CD4-positive, alpha-beta T cell treated with Interleukin-1 beta for 1 hour (primary cell): ENCODE data around the gene AVP.
A peak's percentile ranks its signal among the peaks of the same experiment; 100 is the strongest.

Experiments
- DNase-seq, 2 donors: peaks; one replicate each; pipeline ENCODE4 v3.0.0-alpha.2; 2020 to 2022

The AVP gene

GRCh38 chr20:3047486-3048419 is 36.8 kb downstream of the AVP start:
- DNase-seq, result no peak

- DNase-seq, result no peak
Measured at GRCh38 chr20:3046677-3047462, 37.7 kb downstream of the AVP start.

- DNase-seq, result peak; percentile 76 to 77
Measured at GRCh38 chr20:3045816-3046676, 38.5 kb downstream of the AVP start, which contains the start of gene MRPS26. TSS of gene MRPS26 (plus strand) at chr20:3046052. CDS start at chr20:3046069, 17 bp downstream.

- DNase-seq, result peak; percentile 60 to 61
Measured at GRCh38 chr20:3045042-3045815, 39.3 kb downstream of the AVP start.

GRCh38 chr20:3044336-3044965 is 40.1 kb downstream of the AVP start:
- DNase-seq, result no peak

GRCh38 chr20:3043322-3043721 is 41.2 kb downstream of the AVP start, which contains the start of gene GNRH2:
TSS of gene GNRH2 (plus strand) at chr20:3043622. CDS start at chr20:3044415, 793 bp downstream.
- DNase-seq, result no peak

- no peak for DNase-seq
Measured at GRCh38 chr20:3042625-3043024, 41.9 kb downstream of the AVP start.

- no peak for DNase-seq
Measured at GRCh38 chr20:3041854-3042409, 42.6 kb downstream of the AVP start.

GRCh38 chr20:3040086-3040485 is 44.4 kb downstream of the AVP start:
- DNase-seq, result no peak

- DNase-seq, result no peak
Measured at GRCh38 chr20:3039426-3039825, 45.1 kb downstream of the AVP start.

GRCh38 chr20:3038454-3038853 is 46.1 kb downstream of the AVP start:
- DNase-seq, result no peak

- no peak for DNase-seq
Measured at GRCh38 chr20:3037654-3038053, 46.9 kb downstream of the AVP start.

- no peak for DNase-seq
Measured at GRCh38 chr20:3032624-3033023, 51.9 kb downstream of the AVP start.
